ENCODE results near the gene CES1. TPM values are rescaled to one million over a fixed set of nuclear protein-coding genes. Genes with fewer than 3 reads are reported as not detected.

Gene CES1
- total and polyA plus RNA-seq, 12 donors, result 5.8 to 49.8 (median 21.7) TPM

DNA sequence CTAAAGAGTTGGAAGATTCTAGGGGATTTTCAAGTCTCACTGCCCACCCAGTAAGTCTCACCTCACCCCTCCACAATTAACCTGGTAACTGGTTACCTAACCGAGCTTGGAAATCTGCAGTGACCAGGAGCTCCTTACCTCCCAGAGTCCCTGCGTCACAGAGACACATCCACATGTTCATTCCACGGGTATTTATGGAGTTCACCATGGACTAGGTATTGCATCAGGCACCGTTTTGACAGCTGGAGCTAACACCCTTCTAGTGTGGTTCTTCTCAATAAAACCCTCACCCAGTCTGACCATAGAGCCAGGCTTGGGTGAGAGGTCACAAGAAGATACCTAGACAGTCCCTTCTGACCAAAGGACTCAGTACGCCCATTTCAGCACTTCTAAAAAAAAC, 40.2 kb upstream of the CES1 start:
- 81 to 84% methylated on average over 5 of the region's 5 CpGs for WGBS, 2 donors
- ATAC-seq (no peak), DNase-seq (no peak)
- TF ChIP-seq, protein P1, sequence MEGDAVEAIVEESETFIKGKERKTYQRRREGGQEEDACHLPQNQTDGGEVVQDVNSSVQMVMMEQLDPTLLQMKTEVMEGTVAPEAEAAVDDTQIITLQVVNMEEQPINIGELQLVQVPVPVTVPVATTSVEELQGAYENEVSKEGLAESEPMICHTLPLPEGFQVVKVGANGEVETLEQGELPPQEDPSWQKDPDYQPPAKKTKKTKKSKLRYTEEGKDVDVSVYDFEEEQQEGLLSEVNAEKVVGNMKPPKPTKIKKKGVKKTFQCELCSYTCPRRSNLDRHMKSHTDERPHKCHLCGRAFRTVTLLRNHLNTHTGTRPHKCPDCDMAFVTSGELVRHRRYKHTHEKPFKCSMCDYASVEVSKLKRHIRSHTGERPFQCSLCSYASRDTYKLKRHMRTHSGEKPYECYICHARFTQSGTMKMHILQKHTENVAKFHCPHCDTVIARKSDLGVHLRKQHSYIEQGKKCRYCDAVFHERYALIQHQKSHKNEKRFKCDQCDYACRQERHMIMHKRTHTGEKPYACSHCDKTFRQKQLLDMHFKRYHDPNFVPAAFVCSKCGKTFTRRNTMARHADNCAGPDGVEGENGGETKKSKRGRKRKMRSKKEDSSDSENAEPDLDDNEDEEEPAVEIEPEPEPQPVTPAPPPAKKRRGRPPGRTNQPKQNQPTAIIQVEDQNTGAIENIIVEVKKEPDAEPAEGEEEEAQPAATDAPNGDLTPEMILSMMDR (IDR thresholded peaks at IDR 0.05), result no peak
- Histone ChIP-seq H3K27me3 (peaks cover 0 to 15% (median 3%) of the 10 kb centered on the region in 7 donors), H3K9me3 (no peaks in the 10 kb centered on the region), H3K36me3 (no peaks in the 10 kb centered on the region), H3K4me3 (no peak overlapping the region), H3K4me1 (no peaks in the 10 kb centered on the region), H3K27ac (no peak overlapping the region)
- intact Hi-C loops (cut with DNase I), result no loop called here

DNA sequence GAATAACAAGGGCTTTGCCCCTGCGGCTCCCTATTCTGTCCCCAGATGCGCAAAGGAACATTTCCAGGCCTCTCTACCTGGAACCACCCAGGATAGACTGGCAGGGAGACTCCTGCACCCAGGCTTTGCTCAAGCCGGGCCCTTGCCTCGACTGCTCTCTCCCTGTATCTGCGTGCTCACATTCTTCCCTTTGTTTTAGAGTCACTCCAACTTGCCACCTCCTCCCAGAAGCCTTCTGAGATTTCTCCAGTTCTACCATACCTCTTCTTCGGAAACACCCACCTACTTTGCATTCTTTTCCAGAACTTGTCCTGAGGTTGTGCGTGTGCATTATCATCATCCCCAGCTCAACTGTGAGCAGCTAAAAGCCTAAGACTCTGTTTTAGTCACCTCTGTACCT, 39.2 kb upstream of the CES1 start:
- TF ChIP-seq, protein P1 (IDR thresholded peaks at IDR 0.05), result no peak
- H3K4me3 ChIP-seq, result no peak overlapping the region
- H3K27me3 ChIP-seq, result peaks cover 0 to 15% (median 3%) of the 10 kb centered on the region in 7 donors
- WGBS, 2 donors, result 86 to 89% methylated on average over 7 of the region's 7 CpGs
- intact Hi-C loops (cut with DNase I), result no loop called here
- H3K27ac ChIP-seq, result no peak overlapping the region
- H3K4me1 ChIP-seq, result no peaks in the 10 kb centered on the region
- ATAC-seq (no peak), DNase-seq (no peak)
- H3K9me3 ChIP-seq, result no peaks in the 10 kb centered on the region
- no peaks in the 10 kb centered on the region for H3K36me3 ChIP-seq

DNA sequence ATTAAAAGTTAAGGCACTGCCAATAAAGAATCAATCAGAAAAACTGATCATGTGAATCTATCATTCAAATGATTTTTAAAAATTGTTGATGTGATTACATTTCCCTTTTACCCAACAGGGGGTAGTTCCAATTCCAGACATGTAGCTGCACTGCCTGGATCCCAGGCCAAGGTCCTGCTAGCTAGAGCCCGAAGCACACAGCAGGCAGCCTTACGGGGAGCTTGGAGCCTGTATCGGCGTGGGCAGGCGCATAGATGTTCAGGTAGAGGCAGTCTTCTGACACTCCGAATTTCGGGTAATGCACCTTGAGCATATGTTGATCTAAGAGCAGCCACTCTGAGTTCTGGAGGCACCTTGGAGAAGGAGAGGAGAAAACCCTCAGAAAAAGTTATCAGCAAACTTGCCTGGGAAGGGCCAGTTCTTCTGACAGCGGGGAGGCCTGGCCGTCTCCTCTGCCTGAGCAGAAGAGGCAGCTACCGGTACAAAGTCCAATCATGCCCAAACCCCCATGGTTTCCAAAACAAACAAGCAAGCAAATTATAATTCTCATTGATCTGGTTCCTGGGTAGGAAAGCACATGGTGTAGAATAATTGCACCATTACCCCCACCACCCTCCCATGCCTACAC, 38.6 kb upstream of the CES1 start:
- intact Hi-C loops (cut with DNase I), result no loop called here
- Histone ChIP-seq H3K4me3 (no peak overlapping the region), H3K27ac (no peak overlapping the region), H3K27me3 (peaks cover 0 to 11% (median 3%) of the 10 kb centered on the region in 7 donors), H3K9me3 (no peaks in the 10 kb centered on the region), H3K4me1 (no peaks in the 10 kb centered on the region), H3K36me3 (no peaks in the 10 kb centered on the region)
- TF ChIP-seq, protein P1 (IDR thresholded peaks at IDR 0.05), result no peak
- WGBS, 2 donors, result 82 to 87% methylated on average over 10 of the region's 10 CpGs
- ATAC-seq (no peak), DNase-seq (no peak)

DNA sequence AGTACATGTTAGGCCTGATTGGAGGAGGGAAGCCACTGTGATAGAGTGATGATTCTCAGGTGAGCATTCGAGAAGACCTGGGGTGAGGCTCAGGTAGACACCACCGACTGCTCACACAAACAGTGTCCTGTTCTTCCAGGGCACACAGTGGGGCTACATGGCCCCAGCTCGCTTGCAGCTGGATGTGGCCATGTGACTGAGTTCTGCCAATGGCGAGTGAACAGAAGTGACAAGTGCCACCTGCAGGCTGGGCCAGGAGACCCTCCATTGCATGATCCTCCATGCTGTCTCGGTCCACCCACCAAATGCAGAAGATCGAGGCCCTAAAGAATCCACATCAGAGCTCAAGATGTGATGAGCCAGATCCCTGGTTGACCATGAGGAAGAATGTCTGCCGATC, 36.1 kb upstream of the CES1 start:
- TF ChIP-seq, protein P1 (IDR thresholded peaks at IDR 0.05), result no peak
- ATAC-seq (no peak), DNase-seq (no peak)
- intact Hi-C loops (cut with DNase I), result no loop called here
- Histone ChIP-seq H3K27me3 (peaks cover 0 to 12% (median 0%) of the 10 kb centered on the region in 7 donors), H3K4me1 (no peaks in the 10 kb centered on the region), H3K9me3 (no peaks in the 10 kb centered on the region), H3K36me3 (no peaks in the 10 kb centered on the region), H3K27ac (no peak overlapping the region), H3K4me3 (no peak overlapping the region)
- WGBS, 2 donors, result 86 to 88% methylated on average over 7 of the region's 7 CpGs

Measured in heart right ventricle (tissue), 16 donors.